ENCODE measurements around the gene SLC13A3.
A peak's percentile ranks its signal among the peaks of the same experiment; 100 is the strongest.

SLC13A3 gene

GRCh38 chr20:46557231-46557956 is 93.9 kb downstream of the SLC13A3 start:
- no peak overlapping the region for H3K4me3 ChIP-seq (ENCODE audit: low read depth, low read length)
- TF ChIP-seq CTCF (IDR thresholded peaks at IDR 0.05; ENCODE audit: insufficient read depth, low read depth, low read length, missing control alignments), result no peak
- DNase-seq (ENCODE audit: low read depth), result no peak

- no peak overlapping the region for H3K4me3 ChIP-seq (ENCODE audit: low read depth, low read length)
- no peak for TF ChIP-seq CTCF (IDR thresholded peaks at IDR 0.05; ENCODE audit: insufficient read depth, low read depth, low read length, missing control alignments)
Observed at GRCh38 chr20:46555370-46555956, 95.8 kb downstream of the SLC13A3 start.

DNA sequence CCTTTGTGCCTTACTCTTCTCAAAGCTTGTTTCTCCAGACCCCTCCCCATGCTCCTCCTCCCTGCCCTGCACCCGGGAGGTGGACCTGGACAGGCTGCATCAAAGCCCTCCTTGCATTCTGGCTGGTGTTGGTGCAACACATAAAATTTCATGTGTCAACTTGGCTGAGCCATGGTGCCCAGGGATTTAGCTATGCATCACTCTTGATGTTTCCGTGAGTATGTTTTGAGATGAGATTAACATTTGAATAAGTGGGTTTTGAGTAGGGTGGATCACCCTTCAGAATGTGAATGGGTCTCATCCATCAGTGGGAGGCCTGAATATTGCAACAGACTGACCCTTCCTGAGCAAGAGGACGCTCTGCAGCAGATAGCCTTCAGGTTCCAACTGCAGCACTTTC is 96.4 kb downstream of the SLC13A3 start:
- no peak for DNase-seq (ENCODE audit: low read depth)
- H3K4me3 ChIP-seq (ENCODE audit: low read depth, low read length), result no peak overlapping the region
- TF ChIP-seq CTCF (IDR thresholded peaks at IDR 0.05; ENCODE audit: insufficient read depth, low read depth, low read length, missing control alignments), result no peak

More at GRCh38 chr20:46555370-46555956, 95.8 kb downstream of the SLC13A3 start:
- peak; percentile 33 for DNase-seq (ENCODE audit: low read depth)

GRCh38 chr20:46553926-46554325 is 97.3 kb downstream of the SLC13A3 start:
- no peak for TF ChIP-seq CTCF (IDR thresholded peaks at IDR 0.05; ENCODE audit: insufficient read depth, low read depth, low read length, missing control alignments)
- no peak overlapping the region for H3K4me3 ChIP-seq (ENCODE audit: low read depth, low read length)
- no peak for DNase-seq (ENCODE audit: low read depth)

GRCh38 chr20:46552460-46553420 is 98.5 kb downstream of the SLC13A3 start:
- peak; percentile 88 for DNase-seq (ENCODE audit: low read depth)
- H3K4me3 ChIP-seq (ENCODE audit: low read depth, low read length), result peak overlapping the region; percentile 35
- no peak for TF ChIP-seq CTCF (IDR thresholded peaks at IDR 0.05; ENCODE audit: insufficient read depth, low read depth, low read length, missing control alignments)

DNA sequence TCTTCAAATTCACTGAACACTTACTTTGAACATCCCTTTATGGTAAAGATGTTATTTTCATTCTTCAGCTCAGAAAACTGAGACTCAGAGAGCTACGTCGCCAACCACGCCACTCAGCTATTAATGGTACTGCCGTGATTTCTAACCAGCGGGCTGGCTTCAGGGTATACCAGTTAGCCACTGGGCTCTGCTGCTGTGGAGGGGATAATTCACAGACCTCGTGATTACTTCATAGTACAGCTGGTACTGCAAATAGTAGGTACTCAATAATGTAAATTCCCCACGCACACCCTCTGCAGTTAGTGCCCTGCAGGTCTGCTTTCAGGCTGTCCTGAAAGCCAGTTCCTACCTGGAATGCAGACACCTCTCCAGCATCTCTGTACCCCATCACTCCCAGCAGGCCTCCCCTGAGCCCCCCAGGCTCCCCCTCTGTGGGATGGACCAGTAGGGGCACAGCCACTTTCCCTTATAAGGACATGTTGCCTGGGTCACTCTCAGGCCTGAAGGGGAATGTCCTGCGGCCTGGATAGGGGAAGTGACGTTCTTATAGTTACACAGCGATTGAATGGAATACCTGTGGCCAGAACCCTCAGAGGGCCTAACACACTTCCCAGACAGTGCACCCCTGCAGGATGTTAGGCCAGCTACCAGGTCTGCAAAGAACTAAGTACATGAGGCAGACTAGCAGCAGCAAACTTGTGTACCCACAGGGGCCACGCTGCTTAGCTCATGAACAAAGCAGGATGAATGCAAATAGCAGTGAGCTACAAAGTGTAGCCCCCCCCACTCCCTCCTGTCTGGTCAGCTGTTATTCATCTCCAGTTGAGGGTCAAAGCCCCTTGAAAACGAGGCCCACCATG is 99.5 kb downstream of the SLC13A3 start:
- DNase-seq (ENCODE audit: low read depth), result peak; percentile 68
- no peak for TF ChIP-seq CTCF (IDR thresholded peaks at IDR 0.05; ENCODE audit: insufficient read depth, low read depth, low read length, missing control alignments)
- H3K4me3 ChIP-seq (ENCODE audit: low read depth, low read length), result no peak overlapping the region

All from GM12865 (cell line).